ENCODE results near the gene RGS12.

The RGS12 gene

DNA sequence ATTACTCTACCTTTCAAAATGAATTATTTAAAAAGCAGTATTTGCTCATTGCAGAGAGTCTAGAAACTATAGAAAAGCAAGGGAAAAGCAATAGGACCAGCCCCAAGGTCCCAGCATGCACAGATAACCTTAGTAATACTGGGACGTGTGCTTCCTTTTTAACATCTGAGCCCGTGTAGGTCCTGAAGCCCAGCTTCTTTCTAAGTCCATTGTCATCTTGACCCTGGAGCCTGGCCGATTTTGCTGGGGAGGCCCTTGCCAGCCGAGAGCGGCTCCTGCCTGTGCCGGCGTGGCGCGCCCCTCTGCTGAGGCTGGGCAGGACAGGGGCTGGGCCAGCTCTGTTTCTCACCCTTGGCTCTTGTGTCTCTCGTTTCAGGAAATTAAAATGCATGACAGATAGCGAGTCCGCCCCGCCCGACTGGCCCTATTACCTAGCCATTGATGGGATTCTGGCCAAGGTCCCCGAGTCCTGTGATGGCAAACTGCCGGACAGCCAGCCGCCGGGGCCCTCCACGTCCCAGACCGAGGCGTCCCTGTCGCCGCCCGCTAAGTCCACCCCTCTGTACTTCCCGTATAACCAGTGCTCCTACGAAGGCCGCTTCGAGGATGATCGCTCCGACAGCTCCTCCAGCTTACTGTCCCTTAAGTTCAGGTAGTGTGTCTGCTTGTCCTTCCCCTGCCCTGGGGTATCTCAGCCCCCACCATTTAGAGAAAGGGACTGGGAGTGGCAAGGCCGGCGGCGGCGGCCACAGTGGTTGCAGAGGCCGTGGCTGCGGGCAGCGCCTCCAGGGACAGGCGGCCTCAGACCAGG lies 39.8 kb upstream of the RGS12 start:
- DNase-seq (ENCODE audit: extremely low read depth in 1 of 2, low read depth in 1 of 2): no peak

DNA sequence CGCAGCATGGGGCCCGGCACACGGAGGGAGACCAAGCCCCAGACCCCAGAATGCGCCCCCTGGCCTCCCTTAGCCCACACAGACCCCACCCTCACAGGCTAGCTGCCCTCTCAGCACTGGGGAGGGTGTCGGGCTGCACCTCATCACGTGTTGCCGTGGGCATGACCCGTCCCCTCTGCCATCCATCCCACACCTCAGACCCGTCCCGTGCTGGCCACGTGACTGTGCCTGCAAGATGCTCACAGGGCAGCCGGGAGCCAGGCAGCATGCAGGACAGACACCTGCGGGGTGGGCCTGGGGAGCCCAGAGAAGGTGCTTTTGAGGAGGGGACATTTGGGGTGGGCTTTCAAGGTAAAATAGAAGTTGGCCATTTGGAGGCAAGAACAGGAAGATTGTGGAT lies 39.0 kb upstream of the RGS12 start:
- DNase-seq (ENCODE audit: extremely low read depth in 1 of 2, low read depth in 1 of 2): no peak

GRCh38 chr4:3254302-3255131 lies 38.3 kb upstream of the RGS12 start:
- no peak for DNase-seq (ENCODE audit: extremely low read depth in 1 of 2, low read depth in 1 of 2)

- no peak for DNase-seq (ENCODE audit: extremely low read depth in 1 of 2, low read depth in 1 of 2)
These were observed 37.1 kb upstream of the RGS12 start for GRCh38 chr4:3255611-3256186.

GRCh38 chr4:3256230-3257102 lies 36.4 kb upstream of the RGS12 start:
- DNase-seq (ENCODE audit: extremely low read depth in 1 of 2, low read depth in 1 of 2): no peak

- DNase-seq (ENCODE audit: extremely low read depth in 1 of 2, low read depth in 1 of 2): no peak
These were observed 35.7 kb upstream of the RGS12 start for GRCh38 chr4:3257103-3257555.

DNA sequence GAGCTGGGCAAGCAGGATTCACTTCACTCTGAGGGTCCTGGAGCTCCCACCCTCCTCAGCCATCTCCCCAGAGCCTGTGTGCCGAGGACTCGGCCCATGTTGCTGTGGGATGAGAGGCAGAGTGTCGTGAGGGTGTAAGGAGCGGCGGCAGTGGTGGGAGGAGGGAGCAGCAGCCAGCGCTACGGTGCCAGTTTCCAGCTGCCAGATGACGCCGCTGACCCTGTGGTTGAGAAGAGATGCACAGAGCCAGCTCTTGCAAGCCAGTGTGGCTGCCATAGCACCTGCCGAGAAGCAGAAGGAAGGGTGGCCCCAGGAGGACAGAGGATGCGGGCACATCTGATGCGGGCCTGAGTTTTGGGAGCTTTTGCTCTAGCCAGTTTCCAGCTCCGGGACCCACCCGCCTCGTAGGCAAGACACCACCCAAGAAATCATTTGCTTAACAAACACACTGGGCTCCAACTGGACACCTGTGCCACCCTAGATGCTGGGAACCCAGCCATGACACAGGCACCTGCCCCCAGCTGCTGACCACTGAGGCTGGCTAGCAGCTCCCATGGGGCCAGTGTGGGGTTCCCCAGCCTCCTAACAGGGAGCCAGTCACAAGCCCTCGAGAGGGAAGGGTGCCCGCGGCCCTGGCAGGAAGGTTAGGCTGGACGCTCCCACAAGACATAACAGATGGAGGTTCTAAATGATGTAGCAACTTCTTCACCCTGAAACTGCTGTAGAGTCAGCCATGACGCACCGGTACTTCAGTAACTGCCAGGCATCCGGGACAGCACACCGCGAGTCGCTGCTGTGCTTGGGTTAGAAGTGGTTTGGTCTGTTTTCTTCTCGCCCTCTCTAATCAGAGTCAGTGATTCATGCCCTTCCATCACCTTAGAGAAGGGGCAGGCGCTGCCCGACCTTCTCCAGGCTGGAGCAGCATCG lies 35.0 kb upstream of the RGS12 start:
- DNase-seq (ENCODE audit: extremely low read depth in 1 of 2, low read depth in 1 of 2): no peak

- DNase-seq (ENCODE audit: extremely low read depth in 1 of 2, low read depth in 1 of 2): no peak
These were observed 31.2 kb upstream of the RGS12 start for GRCh38 chr4:3261411-3262207.

- no peak for DNase-seq (ENCODE audit: extremely low read depth in 1 of 2, low read depth in 1 of 2)
These were observed 30.4 kb upstream of the RGS12 start for GRCh38 chr4:3262208-3263052.

DNA sequence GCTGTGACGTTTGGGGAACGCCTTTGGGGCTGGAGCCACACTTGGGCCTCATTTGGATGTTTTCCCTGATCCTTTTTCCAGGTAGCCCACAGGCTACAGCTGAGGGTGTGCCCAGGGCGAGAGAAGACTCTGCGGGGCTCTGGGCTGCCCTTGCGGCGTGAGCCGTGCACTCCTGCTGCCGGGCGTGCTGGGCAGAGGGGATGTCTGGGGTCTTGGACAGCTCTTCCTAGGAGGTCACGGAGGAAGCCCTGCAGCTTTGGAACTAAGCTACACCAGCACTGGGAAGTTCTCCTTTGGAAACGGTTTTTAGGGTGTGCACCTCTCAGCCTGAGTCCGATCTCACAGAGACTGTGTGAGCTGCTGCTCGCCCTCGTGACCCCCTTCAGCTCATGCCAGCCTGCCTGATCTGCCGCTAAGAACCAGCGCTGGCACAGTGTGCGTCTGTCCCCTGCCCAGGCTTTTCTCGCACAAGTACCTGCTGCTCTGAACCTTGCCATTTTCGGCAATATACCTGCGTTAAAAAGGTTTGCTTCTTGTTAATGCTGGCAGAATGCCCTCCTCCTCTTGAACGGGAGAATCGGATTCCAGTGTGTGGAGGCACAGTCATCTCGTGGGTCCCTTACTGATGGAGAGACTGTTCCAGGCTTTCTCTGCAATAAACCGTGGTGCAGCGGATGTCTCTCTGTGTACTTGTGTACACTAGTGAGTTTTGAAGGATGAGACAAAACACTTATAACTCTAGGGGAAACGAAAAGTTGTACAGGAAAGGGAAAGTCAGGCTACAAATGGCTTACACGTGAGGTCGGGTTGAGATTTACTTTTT lies 29.6 kb upstream of the RGS12 start:
- no peak for DNase-seq (ENCODE audit: extremely low read depth in 1 of 2, low read depth in 1 of 2)

DNA sequence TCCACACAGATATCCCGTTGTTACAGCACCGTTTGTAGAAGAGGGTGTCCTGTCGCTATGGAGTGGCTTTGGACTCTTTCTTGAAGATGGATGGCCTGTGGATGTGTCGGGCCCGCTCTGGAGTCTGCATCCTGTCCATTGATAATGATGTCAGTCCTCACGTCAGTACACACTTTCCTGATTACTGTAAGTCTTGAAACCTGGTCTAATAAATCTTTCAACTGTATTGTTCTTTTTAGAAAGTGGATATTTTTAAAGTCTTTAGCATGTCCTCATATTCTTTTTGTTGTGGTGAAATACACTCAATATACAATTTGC lies 29.0 kb upstream of the RGS12 start:
- DNase-seq (ENCODE audit: extremely low read depth in 1 of 2, low read depth in 1 of 2): no peak

GRCh38 chr4:3266076-3266475 lies 26.7 kb upstream of the RGS12 start:
- no peak for DNase-seq (ENCODE audit: extremely low read depth in 1 of 2, low read depth in 1 of 2)

DNA sequence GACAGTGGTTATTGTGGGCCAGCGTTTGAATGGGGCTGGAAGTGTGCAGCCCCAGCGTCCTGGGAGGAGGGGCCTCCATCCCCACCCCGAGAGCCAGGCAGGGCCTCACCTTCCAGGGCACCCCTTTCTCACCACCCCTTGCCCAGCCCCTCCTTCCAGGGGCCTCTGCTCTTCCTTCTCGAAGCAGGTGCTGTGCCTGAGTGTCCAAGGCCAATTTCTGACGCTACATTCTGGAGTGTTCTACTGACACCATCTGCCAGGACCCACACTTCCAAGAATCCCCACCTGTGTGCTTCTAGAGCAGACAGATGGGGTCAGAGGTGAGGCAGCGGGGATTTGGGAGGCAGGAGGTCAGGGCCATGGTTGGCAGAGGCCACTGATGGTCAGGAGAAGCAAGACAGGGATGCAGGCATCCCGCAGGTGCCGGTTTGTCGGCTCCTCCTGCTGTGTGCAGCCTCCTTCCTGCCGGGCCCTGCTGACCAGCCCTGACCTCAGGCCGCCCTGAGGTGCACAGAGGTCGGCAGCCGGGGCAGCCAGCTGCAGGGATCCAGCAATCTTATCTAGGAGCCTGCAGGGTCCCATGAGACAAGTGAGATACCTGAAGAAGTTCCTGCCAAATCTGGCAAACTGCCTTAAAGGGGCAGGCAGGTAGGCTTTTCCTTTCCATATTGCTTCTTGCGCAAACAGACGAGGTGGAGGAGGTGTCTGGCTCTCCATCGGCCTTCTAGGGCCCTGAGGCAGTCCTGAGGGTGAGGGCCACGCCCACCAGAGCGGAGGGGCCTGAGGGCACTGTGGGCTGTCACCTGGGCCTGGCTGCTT lies 25.0 kb upstream of the RGS12 start:
- no peak for DNase-seq (ENCODE audit: extremely low read depth in 1 of 2, low read depth in 1 of 2)

- DNase-seq (ENCODE audit: extremely low read depth in 1 of 2, low read depth in 1 of 2): no peak
These were observed 24.3 kb upstream of the RGS12 start for GRCh38 chr4:3268395-3269104.

GRCh38 chr4:3269105-3269927 lies 23.5 kb upstream of the RGS12 start:
- DNase-seq (ENCODE audit: extremely low read depth in 1 of 2, low read depth in 1 of 2): no peak

Data from stimulated activated CD8-positive, alpha-beta memory T cell treated with anti-CD3 and anti-CD28 coated beads, Interleukin-7, amount 100 ng/mL, for 48 hours (primary cell).